22Rv1 (cell line): Measurements from ENCODE around the gene SURF6.
"Not testable (repeated sequence)": the region's sequence is repeated elsewhere in the genome, so short reads cannot be mapped to it uniquely, and the experiment has no call there.

Experiments
- ZFX ChIP-seq: fragments of 450-650 bp; IDR thresholded peaks from 2 replicates; pipeline ENCODE4 v1.6.1; 2017; ENCODE audit warnings: antibody characterized with exemption, borderline replicate concordance
- TF ChIP-seq, protein P1 (sequence below): fragments of 450-650 bp; IDR thresholded peaks from 2 replicates; pipeline ENCODE4 v1.5.1; 2017; ENCODE audit warnings: mild to moderate bottlenecking

DNA sequence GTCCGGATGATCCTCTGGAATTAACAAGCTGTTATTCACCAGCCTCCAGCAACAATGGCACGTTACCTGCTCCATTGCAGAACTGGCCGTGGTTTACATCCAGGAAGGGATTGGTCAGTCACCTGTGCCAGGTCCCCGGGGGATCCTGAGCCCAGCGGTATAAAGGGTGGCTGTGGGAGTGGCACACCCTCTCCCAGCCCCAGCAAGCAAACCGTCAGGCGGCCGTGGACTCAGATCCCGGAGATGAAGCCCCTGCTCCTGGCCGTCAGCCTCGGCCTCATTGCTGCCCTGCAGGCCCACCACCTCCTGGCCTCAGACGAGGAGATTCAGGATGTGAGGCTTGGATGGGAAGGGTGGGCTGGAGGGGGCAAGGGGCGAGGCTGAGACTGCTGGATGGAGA is 18.4 kb downstream of the SURF6 start:
- TF ChIP-seq, protein P1, sequence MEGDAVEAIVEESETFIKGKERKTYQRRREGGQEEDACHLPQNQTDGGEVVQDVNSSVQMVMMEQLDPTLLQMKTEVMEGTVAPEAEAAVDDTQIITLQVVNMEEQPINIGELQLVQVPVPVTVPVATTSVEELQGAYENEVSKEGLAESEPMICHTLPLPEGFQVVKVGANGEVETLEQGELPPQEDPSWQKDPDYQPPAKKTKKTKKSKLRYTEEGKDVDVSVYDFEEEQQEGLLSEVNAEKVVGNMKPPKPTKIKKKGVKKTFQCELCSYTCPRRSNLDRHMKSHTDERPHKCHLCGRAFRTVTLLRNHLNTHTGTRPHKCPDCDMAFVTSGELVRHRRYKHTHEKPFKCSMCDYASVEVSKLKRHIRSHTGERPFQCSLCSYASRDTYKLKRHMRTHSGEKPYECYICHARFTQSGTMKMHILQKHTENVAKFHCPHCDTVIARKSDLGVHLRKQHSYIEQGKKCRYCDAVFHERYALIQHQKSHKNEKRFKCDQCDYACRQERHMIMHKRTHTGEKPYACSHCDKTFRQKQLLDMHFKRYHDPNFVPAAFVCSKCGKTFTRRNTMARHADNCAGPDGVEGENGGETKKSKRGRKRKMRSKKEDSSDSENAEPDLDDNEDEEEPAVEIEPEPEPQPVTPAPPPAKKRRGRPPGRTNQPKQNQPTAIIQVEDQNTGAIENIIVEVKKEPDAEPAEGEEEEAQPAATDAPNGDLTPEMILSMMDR, result not testable (repeated sequence)
- not testable (repeated sequence) for TF ChIP-seq ZFX
